Stimulated activated CD4-positive, alpha-beta T cell treated with anti-CD3 and anti-CD28 coated beads, Interleukin-12 subunit alpha, Interleukin-12 subunit beta, amount 100 ng/mL, for 4 hours (primary cell): ENCODE results near the gene C17orf107.
"Not testable (repeated sequence)": the region's sequence is repeated elsewhere in the genome, so short reads cannot be mapped to it uniquely, and the experiment has no call there.

Source experiments
- DNase-seq: peaks from one replicate; pipeline ENCODE4 v3.0.0-alpha.2; 2020

The C17orf107 gene

DNA sequence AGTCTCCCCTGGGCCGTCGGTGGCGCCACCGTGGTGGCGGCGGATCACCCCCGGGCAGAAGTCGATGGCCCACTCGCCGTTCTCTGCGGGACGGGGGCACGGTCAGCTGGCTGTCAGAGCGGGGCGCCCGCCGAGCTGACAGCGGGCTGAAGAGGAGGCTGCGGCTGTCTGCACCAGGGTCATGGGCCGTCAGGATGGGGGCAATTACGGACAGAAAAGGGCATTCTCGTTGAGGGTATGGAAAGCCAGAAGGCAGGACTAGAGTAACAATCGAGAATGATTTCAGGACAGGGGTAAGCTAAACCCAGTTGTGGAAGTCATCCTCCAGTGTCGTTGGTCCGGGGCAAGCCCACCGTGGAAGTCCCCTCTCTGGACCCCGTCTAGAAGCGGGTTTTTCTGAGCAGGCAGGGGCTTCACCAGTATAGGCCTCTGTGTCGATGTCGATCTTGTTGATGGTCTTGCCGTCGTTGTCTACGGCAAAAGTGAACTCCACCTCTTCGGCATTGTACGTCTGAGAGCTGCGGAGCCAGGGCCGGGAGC lies 1.8 kb downstream of the C17orf107 start:
- no peak for DNase-seq

GRCh38 chr17:4901648-4902344 lies 2.5 kb downstream of the C17orf107 start:
- DNase-seq, result peak; percentile 17

- no peak for DNase-seq
Measured at GRCh38 chr17:4902540-4902939, 3.2 kb downstream of the C17orf107 start.

- DNase-seq, result peak; percentile 71
Measured at GRCh38 chr17:4903051-4903818, 3.9 kb downstream of the C17orf107 start, which contains the start of gene CHRNE. Gene CHRNE (minus strand): TSS chr17:4903098. CDS start chr17:4903063, 35 bp downstream.

DNA sequence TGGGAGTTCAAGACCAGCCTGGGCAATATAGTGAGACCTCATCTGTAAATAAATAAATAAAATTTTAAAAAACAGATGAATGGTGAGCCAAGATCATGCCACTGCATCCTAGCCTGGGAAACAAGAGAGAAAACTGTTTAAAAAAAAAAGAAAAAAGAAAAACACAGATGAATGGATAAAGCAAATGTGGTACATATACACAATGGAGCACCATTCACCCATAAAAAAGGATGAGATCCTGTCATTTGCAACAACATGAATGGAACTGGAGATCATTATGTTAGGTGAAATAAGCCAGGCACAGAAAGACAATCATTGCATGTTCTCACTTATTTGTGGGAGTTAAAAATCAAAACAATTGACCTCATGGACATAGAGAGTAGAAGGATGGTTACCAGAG lies 7.3 kb downstream of the C17orf107 start:
- DNase-seq, result not testable (repeated sequence)

- DNase-seq, result no peak
Measured at GRCh38 chr17:4908301-4908700, 9.0 kb downstream of the C17orf107 start.

DNA sequence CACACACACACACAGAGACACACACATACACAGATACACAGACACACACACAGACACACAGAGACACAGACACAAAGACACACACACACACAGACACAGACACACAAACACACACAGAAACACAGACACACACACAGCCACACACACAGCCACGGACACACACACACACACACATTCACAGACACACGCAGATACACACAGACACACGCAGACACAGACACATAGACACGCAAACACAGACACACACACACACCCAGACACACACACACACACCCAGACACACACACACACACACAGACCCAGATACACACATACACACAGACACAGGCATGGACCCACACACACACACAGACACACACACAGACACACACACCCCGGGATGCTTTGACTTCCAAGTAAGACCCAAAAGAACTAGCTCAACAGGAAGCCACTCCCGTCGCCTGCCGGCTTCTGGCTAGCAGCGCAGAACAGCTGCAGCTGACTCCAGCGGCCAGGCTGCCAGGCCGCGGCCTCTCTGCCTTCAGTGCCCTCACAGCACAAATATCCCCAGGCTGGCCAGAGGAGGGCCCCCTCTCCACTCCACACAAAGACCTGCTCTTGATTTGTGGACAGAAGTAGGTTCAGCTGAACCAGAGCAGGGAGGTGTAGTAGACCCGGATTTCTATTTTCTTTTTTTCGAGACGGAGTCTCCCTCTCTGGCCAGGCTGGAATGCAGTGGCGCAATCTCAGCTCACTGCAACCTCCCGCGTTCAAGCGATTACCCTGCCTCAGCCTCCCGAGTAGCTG lies 9.6 kb downstream of the C17orf107 start:
- DNase-seq, result peak; percentile 60

GRCh38 chr17:4913994-4914393 lies 14.7 kb downstream of the C17orf107 start:
- no peak for DNase-seq

DNA sequence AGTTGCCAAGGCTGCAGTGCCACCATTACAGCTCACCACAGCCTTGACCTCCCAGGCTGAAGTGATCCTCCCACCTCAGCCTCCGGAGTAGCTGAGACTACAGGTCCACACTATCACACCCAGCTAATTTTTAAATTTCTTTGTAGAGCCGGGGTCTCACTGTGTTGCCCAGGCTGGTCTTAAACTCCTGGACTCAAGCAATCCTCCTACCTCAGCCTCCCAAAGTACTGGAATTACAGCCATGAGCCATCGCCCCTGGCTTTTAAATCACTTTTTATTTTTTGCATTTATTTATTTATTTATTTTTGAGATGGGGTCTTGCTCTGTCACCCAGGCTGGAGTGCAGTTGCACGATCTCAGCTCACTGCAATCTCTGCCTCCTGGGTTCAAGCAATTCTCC lies 15.2 kb downstream of the C17orf107 start:
- not testable (repeated sequence) for DNase-seq

DNA sequence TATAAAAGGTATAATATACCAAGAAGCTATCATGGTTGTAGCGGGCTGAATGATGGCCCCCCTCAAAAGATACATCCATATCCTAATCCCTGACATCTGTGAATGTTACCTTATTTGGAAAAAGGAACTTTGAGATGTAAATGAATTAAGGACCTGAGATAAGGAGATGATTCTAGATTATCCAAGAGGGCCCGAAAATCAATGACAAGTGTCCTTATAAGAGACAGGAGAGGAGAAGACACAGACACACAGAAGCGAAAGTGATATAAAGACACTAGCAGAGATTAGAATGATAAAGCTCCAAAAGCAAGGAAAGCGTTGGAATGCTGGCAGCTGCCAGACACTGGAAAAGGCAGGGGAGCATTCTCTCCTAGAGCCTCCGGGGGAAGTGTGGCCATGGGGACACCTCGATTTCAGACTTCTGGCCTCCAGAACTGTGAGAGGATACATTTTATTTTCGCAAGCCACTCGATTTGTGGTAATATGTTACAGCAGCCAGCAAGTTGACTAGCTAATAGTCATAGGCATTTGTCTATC lies 20.2 kb downstream of the C17orf107 start:
- DNase-seq, result no peak

DNA sequence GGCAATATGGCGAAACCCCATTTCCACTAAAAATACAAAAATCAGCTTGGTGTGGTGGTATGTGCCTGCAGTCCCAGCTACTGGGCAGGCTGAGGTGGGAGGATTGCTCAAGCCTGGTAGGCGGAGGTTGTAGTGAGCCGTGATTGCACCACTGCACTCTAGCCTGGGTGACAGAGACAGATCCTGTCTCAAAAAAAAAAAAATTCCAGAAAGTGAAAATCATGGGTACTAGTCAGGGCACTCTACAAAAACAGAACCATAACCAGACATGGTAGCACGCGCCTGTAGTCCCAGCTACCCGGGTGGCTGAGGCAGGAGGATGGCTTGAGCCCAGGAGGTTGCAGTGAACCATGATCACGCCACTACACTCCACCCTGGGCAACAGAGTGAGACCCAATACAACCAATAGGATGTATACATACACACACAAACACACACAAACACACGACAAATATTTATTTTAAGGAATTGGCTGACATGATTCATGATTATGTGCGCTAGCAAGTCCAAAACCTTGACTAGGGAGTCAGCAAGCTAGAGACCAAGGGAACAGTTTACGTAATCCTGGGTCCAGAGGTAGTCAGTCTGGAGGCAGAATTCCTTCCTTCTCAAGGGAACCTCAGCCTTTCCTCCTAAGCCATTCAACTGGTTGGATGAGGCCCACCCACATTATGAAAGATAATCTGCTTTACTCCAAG lies 21.2 kb downstream of the C17orf107 start:
- DNase-seq, result no peak

DNA sequence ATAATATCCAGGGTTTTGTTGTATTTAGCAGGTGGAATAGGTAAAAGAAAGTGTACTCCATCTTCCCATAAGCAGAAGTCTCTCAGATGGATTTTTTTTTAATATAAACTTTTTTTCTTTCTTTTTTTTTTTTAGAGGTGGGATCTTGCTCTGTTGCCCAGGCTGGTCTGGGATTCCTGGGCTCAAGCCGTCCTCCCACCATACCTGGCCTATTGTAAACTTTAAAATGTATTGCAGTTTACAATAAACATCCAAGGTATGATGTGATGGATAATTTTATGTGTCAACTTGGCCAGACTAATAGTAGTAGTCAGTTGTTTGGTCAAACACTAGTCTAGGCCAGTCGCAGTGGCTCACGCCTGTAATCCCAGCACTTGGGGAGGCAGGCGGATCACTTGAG lies 22.0 kb downstream of the C17orf107 start:
- no peak for DNase-seq

DNA sequence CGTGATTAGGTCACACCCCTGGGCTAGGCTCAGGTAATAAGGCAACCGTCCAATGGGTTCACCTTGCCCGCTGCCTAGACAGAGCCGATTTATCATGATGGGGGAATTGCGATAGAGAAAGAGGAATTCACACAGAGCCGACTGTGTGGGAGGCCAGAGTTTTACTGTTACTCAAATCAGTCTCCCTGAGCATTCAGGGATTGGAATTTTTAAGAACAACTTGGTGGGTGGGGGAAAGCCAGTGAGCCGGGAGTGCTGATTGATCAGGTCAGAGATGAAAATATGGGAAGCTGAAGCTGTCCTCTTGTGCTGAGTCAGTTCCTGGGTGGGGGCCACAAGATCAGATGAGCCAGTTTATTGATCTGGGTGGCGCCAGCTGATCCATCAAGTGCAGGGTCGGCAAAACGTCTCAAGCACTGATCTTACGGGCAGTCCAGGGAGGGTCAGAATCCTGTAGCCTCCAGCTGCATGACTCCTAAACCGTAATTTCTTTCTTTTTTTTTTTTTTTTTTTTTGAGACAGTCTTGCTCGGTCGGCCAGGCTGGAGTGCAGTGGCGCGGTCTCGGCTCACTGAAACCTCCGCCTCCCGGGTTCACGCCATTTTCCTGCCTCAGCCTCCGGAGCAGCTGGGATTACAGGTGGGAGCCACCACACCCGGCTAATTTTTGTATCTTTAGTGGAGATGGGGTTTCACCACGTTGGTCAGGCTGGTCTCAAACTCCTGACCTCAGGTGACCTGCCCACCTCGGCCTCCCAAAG lies 27.4 kb downstream of the C17orf107 start:
- DNase-seq, result not testable (repeated sequence)

DNA sequence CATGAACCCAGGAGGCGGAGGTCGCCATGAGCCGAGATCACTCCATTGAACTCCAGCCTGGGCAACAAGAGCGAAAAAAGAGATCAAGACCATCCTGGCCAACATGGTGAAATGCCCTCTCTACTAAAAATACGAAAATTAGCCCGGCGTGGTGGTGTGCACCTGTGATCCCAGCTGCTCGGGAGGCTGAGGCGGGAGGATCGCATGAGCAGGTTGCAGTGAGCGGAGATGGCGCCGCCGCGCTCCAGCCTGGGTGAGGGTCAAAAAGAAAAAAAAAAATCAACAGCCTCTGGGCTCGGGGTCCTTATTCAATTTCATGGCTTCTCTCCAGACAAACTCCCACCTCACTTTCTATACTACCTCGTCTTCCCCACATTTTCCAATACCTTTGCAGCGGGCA lies 29.5 kb downstream of the C17orf107 start:
- DNase-seq, result no peak

- no peak for DNase-seq
Measured at GRCh38 chr17:4931963-4932362, 32.6 kb downstream of the C17orf107 start, which contains the start of gene GP1BA. Gene GP1BA (plus strand): TSS chr17:4932277. CDS start chr17:4932605, 328 bp downstream.

GRCh38 chr17:4932756-4933155 lies 33.4 kb downstream of the C17orf107 start:
- DNase-seq, result no peak

- no peak for DNase-seq
Measured at GRCh38 chr17:4933646-4934045, 34.3 kb downstream of the C17orf107 start.

- no peak for DNase-seq
Measured at GRCh38 chr17:4934173-4934979, 35.0 kb downstream of the C17orf107 start.

GRCh38 chr17:4935650-4936049 lies 36.3 kb downstream of the C17orf107 start:
- DNase-seq, result no peak

- DNase-seq, result no peak
Measured at GRCh38 chr17:4936436-4936835, 37.1 kb downstream of the C17orf107 start.
